CD4-positive, alpha-beta T cell treated with Interferon alpha-2 for 1 hour (primary cell): ENCODE results near the gene C1orf35.
A peak's percentile ranks its signal among the peaks of the same experiment; 100 is the strongest.

Source experiments
- DNase-seq, 2 donors: peaks; one replicate each; pipeline ENCODE4 v3.0.0-alpha.2; 2020 to 2022

C1orf35 gene

DNA sequence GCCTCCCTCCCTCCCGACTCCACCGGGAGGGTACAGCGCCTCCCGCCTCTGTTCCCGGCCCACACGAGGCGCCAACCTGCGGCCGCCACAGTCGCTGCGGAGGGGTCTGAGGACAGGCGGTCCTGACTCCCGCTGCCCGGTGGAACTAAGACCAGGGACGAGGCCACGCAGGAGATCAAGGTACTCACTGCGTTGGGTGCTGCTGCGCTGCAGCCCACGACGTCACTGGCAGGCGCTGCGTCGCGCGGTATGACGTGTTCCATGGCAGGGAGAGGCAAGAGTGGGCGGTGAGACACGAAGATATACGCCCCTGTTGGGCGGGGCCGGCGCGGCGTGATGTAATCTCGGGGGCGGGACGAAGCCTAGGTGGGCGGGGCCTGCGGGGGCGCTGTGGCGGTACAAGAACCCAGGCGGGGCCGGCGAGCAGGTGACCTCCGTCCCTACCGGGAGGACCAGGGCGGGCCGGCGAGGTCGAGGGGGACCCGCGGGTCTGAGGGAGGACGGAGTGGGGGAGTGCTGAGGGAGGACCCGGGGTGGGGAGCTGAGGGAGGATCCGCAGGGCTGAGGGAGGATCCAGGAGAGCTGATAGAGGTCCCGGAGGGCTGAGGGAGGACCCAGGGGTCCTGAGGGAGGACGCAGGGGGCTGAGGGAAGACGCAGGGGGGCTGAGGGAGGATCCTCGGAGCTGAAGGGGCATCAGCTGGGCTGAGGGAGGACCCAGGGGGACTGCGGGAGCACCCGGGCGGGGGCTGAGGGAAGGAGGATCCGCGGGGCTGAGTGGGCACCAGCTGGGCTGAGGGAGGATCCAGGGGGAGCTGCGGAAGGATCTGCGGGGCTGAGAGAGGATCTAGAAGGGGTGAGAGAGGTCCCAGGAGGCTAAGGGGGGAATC lies 6.2 kb upstream of the C1orf35 start, which contains the start of gene MRPL55:
TSS of gene MRPL55 (minus strand) at position 227 of the 889 bp plus-strand sequence. CDS start 1,039 bp downstream, outside the sequence.
- DNase-seq, result peak; percentile 97 to 98

DNA sequence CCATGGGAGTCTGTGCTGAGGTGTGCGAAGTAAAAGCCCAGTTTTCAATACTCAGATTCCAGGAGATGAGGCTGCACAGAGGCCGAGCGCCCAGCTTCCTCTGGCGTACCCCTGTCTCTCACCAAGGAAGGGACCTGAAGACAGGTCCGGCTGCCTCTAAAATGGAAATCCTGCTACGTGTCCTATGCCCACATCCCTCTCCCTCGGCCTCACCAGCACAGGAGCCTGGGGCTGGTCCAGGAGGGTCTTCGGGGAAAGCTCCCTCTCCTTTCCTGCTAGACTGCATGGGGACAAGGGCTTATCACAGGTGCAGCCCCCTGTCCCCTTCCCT lies 5.6 kb upstream of the C1orf35 start:
- DNase-seq, result no peak

DNA sequence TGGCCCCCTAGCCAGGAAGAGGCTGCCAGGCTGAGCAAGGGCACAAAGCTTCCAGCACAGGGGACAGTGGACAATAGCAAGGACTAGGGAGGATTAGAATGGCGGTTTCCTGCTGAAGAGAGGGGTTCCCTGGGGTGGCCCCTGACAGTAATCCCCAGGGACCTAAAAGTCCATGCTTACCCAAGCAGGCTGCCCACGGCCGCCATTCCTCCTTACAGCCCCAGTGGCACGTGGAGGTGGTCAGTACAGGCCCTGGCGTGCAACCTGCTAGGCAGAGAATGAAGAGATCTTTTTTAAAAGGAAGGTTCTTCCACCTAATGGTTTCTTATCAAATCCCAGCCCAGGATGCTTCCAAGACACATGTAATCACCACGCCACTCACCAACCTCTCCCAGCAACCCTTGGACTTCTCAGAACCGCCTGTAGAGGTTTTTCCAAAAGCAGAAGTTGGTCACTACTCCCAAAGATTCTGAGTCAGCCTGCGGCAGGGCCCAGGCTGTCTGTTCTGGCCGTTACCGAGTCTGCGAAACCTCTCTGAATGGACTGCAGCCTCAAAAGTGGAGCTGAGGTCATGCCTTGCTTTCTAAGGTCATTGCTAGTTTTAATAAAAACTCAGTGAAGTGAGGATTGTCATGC lies 5.0 kb upstream of the C1orf35 start:
- DNase-seq, result no peak

DNA sequence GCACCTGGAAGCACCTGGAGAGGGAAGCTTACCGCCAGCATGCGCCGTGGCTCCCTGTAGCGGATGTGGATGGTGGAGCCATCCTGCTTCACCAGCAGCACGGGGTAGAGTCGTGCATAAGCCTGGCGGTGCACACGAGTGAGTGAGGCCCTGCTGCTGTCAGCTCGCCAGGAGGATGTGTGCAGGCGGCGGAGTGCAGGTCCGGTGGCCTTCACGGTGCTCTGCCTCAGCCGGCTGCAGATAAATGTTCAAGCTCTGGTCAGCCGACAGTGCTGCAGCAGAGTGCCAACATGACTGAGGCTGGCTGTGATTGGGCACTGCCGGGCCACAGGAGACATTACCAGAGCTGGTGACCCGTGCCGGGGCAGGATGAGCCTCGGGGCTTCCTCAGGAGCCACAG lies 4.5 kb upstream of the C1orf35 start:
- no peak for DNase-seq

DNA sequence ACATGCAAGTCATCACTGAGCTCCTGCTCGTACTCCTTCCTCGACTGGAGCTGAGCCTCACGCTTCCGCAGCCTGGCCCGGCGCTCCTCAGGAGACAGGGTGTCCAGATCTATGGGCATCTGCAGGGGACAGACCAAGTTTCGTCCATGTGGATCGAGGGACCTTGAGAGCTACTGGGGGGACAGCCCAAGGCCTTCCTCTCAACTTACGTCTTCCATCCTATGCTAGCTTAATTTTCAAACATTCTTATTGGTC lies 3.6 kb upstream of the C1orf35 start:
- no peak for DNase-seq

DNA sequence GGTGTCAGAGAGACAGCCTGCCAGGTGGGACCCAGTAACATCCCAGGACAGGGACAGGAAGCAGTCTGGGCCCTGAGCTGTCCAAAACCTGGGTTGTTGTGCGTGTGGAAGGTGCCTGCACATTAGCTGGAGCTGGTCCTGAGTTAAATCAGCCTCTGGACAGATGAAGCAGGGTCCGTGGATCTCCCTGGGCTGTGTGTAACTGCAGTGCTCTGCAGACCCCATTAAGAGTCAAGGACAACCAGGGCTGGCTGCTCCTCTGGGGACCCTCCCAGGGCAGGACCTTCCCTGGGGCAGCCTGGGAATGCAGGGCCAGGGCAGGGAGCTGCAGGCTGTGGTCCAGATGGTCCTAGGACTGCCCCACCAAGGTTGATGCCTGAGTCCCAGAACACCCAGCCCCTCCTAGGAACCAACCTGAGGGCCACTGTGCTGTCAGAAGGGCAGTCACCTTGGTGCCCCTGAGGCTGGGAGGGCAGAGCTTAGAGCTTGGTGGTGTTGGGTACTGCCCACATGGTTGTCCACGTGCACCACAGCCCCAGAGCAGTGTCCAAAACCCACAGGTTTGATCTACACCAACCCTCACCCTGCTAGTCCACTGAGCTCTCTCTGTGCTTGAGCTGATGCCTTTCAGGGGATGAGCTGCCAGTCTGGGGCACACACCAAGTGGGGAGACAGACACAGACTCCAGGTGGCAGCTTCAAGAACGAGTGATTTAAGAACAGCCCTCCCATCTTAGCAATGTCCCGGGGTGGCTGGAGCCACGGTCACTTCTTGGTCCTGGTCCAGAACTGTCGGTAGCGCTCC lies 3.1 kb upstream of the C1orf35 start:
- DNase-seq, result no peak

DNA sequence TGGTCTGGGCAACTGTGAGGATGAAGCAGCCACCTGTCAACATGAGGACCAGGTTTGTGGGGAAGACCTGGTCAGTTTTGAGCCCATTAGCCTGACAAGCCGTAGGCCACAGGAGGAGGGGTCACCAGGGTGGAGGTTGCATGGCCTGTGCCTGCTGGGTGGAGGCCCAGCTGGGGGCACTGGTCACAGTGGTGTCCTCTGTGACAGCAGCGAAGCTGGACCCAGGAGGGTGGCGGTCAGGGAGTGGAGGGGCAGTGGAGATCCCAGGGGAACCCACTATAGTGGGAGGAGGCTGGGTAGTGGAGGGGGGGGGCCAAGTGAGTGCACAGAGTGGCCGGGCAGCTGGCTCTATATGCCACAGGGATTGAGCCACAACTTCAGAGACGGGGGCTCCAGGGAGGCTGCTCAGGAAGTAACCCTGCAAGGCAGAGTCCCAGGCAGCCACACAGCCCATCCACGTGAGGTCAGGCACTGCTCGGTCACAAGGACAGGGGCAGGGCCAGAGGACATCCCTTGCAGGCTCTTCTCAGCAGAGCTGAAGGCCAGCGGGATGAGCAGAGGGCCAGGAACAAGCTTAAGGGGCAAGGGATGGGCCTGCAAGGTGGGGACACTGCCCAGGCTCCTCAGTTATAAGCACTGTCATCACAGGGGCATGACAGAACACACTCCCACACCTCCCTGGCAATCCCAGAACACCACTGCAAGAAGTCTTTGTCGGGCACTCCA lies 2.3 kb upstream of the C1orf35 start:
- no peak for DNase-seq

DNA sequence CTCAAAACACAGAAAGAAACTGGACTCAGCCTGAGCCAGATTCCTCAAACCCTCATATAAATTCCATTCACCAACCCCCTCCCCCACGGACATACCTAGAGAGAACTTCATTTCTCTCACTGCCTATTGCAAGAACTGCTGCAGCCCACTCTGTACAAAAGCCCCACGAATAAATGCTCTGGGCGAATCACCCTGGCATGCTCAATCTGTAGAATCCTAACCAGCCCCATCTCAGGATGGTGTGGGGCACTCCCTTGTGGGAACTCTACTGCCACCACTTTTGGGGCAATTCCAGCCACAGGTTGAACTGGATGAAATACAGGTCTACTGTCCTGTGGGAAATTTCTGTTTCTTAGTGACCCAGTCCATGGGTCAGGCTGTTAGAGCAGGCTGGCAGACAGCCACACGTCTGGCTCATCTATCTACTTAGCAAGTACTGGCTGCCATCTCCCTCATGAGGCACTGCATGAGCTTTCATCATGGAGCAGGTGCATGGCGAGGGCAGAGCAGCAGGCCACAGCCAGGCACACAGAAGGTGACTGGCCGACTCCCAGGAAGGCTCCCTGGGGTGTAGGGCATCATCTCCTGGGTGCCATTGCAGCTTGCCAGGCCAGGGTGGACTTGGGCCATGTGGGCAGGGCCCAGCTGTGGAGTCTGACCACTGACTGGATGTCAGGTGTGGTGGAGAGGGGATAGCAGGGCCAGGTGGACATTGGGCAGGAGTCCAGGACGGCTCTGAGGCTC lies 1.6 kb upstream of the C1orf35 start:
- no peak for DNase-seq

DNA sequence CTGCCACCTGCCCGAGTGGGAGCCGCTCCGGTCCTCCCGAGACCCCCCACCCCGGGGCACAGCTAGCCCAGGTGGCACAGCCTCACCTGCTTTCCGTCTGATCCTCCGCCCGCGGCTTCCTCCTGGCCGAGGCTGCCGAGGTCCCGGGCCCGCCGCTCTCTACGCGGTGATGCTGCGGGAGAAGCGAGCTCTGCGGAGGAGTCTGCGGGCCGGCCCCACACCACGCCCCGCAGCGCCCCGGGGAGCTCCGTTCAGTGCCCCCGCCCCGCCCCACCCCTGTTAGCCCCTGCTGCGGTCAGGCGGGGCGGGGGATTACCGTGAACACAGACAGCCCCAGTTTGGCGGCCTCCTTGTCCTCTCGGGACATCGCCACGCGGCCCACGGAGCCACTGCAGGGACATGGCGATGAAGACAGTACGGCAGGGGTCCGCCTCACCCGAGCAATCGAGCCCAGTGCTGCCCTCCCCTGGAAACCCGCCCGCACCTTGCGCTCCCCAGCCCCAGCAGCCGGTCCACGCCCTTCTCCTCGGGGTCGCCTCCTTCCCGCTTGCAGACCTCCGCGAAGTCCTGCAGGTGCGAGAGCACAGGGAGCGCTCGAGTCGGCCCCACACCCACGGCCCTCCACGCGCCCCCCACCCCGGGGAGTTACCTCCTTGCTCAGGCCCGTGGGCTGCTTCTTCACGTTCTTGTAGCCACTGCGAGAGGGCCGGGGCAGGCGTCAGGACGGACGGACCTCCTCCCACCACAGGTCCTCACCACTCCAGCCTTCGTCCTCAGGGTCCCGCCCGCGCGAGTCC lies 933 bp downstream of the C1orf35 start:
- peak; percentile 51 to 74 for DNase-seq

DNA sequence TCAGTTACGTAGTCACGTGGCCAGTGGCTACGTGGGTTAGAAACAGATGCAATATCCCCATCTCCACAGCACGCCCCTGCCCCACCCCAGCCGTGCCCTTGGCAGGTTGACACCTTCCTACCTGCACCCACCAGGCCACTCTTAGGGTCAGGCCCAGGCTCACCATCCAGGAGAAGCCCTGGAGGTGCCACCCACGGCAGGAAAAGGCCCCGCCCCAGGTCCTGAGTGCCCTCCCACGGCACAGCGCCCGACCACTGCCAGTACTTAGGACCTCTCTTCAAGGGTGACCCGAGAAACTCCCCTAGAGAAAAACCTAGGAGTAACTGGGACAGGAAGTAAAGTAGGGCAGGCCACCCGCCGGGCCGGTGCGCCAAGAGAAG lies 1.5 kb downstream of the C1orf35 start:
- DNase-seq, result peak in 1 of 2 donors; percentile 48

DNA sequence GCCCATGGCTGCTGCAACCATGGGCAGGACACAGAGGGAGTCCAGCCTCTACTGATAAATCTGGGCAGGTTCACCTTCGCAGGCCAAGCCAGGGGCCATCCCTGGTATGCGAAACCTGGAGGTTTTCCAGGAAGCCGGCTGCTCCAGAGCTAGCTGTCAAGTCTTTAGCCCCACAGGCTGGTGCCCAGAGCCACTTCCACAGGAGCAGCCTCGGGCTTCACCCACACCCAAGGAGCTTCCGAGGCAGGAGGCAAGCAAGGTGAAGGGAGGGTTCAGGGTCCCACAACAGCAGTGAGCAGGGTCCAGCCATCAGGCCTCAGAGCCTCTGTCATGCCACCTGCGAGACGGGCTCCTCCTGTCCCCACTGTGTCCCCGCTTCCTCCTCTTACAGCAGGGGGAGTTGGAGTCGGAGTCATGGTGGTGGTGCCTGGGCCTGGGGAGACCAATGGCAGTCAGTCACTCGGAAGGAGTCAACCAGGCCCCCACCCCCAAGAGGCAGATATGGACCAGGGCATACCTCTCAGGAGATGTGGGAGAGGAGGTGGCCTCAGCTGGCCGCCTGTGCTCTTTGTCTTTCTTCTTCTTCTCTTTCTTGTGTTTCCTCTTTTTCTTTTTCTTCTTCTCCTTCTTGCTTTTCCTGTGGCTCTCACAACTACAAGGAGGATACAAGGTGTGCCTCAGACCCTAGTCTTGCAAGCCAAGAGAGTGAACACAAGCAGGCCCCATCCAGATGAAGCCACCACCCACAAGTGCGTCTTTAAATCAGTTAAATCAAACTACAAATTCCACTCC lies 2.1 kb downstream of the C1orf35 start:
- DNase-seq, result no peak

DNA sequence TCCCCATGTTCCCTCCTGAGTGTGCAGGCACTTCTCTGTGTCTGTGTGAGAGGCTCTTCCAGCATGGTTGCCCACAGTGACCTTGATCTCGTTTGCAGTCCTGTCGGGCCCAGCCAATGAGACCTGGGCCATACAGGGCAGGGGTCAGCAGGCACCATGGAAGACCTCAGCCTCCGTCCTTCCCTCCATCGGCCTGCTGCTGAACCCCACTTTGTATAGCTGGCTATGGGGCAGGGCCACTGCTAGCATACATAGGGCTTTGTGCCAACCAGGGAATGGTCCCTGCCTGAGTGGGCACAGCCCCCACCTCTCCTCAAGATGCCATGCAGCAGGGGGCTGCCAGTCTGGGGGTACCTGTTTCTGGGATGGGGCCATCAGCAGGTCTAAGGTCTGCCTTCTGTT lies 3.8 kb downstream of the C1orf35 start:
- no peak for DNase-seq

DNA sequence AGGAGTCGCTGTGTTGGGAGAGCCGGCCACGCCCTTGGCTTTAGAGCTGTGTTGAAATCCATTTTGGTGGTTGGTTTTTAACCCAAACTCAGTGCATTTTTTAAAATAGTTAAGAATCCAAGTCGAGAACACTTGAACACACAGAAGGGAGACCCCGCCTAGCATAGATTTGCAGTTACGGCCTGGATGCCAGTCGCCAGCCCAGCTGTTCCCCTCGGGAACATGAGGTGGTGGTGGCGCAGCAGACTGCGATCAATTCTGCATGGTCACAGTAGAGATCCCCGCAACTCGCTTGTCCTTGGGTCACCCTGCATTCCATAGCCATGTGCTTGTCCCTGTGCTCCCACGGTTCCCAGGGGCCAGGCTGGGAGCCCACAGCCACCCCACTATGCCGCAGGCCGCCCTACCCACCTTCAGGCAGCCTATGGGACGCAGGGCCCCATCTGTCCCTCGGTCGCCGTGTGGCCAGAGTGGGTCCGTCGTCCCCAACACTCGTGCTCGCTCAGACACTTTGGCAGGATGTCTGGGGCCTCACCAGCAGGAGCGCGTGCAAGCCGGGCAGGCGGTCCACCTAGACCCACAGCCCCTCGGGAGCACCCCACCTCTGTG lies 4.7 kb downstream of the C1orf35 start:
- DNase-seq, result no peak

DNA sequence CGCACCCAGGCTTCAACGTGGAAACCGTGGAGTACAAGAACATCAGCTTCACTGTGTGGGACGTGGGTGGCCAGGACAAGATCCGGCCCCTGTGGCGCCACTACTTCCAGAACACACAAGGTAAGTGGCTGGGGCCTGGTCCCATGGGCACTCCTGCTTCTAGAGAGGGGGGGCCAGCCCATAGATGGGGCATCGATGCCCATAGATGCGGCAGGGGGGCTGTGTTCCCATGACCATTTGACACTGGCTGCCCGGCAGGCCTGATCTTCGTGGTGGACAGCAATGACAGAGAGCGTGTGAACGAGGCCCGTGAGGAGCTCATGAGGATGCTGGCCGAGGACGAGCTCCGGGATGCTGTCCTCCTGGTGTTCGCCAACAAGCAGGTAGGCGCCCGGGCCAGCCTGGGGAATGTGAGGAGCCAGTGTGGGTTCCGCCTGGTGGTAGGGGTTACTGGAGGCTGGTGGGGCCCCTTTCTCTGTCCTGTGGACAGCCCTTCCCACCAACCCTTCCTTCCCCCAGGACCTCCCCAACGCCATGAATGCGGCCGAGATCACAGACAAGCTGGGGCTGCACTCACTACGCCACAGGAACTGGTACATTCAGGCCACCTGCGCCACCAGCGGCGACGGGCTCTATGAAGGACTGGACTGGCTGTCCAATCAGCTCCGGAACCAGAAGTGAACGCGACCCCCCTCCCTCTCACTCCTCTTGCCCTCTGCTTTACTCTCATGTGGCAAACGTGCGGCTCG lies 5.6 kb downstream of the C1orf35 start:
- no peak for DNase-seq

DNA sequence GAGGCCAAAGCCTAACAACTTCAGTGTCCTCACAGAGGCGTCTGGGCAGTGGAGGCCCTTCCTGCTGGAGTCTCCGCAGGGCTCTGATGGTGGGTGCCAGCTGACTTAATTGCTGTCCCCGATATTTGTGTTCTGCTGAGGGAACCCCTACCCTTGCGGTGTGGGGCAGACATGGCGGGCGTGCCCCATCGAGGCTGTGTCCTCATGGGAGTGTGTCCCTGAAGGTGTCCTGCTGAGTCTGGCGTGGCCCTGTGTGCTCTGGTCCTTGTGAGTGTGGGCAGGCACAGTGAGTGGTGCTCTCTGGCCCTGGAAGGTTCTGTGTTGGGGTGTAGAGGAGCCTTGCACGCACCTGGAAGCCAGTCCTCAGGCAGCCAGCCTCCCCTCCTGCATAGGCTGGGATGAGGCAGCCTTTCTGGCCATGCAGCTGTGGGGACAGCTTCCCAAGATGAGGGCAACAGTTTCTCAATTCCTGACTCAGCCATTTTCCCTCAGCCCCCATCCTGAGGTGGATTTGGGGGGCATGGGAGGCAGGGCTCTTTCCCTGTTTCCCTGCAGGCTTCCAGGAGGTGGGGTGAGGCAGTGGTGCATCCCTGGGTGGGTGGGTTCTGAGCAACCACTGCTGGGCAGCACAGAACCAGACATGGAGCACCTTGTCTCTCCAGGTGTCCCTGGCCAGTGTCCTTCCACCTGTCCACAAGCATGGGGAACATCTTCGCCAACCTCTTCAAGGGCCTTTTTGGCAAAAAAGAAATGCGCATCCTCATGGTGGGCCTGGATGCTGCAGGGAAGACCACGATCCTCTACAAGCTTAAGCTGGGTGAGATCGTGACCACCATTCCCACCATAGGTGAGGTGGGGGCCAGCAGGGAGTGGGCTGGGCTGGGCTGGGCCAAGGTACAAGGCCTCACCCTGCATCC lies 6.5 kb downstream of the C1orf35 start:
- DNase-seq, result no peak

DNA sequence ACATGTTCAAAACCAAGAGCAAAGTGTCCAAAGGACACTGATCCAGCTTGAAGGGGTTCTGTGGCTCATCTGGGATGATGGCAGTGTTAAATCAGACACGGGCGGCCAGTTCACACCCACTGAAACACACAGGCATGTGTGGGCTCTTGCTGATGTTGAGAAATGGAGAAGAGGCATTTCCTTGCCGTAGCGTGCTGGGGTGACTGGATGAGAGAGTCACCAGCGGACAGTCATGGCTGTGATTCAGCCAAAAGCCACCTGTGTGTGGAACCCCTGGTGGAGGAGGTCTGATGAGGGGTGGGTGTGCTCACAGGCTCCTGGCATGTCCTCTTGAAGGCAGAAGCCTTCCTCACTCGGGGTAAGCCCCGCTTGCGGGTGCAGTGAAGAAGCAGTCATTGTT lies 7.2 kb downstream of the C1orf35 start:
- DNase-seq, result no peak

DNA sequence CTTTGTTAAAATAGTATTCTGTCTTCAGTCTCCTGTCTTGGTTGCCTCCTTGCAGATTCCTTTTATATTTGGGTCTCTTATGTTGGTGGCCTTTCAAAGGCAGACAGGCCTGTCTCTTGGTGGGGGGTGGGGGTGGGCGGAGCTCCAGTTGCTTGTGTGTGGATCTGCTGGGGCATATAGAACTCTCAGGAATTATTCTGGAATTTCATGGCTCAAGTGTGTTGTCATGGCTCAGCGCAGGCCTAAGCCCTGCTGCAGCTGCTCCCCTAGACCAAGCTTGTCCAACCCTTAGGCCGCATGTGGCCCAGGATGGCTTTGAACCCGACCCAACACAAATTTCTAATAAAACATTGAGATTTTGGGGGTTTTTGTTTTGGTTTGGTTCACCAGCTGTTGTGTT lies 8.0 kb downstream of the C1orf35 start:
- no peak for DNase-seq

DNA sequence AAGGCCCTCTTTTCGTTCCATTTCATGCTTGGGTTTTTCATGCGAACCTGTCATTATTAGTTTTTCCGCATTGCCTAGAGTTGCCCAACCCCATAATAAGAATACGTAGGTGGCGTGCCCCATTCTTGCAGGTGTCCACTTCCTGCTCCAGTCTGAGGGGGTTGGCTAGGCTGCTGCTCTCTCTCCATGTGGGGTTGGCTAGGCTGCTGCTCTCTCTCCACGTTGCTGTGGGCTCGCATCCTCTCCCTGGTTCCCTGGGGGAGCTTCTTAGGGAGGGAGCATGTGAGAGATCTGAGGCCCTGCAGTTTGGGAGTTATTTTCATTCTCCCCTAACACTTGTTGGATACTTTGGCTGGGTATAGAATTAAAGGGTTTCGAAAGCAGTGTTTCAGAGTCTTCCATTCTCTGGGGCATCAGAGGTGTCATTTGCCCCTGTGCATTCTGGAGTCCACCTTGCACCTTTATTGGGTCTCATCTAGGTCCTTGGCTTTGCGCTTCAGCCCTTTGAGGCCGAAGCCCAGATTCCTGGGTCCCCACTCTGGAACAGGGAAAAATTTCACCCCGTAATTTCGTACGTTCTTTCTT lies 8.6 kb downstream of the C1orf35 start:
- DNase-seq, result no peak
